ENCODE measurements around the gene CAMK1D.

The CAMK1D gene

GRCh38 chr10:12556039-12556438 lies 206.7 kb downstream of the CAMK1D start:
- DNase-seq (ENCODE audit: low read depth in 2 of 2), result no peak

- DNase-seq (ENCODE audit: low read depth in 2 of 2), result no peak
Measured at GRCh38 chr10:12559578-12560178, 210.3 kb downstream of the CAMK1D start.

- no peak for DNase-seq (ENCODE audit: low read depth in 2 of 2)
Measured at GRCh38 chr10:12561307-12561706, 212.0 kb downstream of the CAMK1D start.

GRCh38 chr10:12561720-12562119 lies 212.4 kb downstream of the CAMK1D start:
- no peak for DNase-seq (ENCODE audit: low read depth in 2 of 2)

- DNase-seq (ENCODE audit: low read depth in 2 of 2), result no peak
Measured at GRCh38 chr10:12563489-12563888, 214.1 kb downstream of the CAMK1D start.

- DNase-seq (ENCODE audit: low read depth in 2 of 2), result no peak
Measured at GRCh38 chr10:12564173-12564572, 214.8 kb downstream of the CAMK1D start.

- DNase-seq (ENCODE audit: low read depth in 2 of 2), result peak; percentile 57 to 61
Measured at GRCh38 chr10:12566161-12567115, 217.1 kb downstream of the CAMK1D start.

- no peak for DNase-seq (ENCODE audit: low read depth in 2 of 2)
Measured at GRCh38 chr10:12568391-12569009, 219.2 kb downstream of the CAMK1D start.

- DNase-seq (ENCODE audit: low read depth in 2 of 2), result no peak
Measured at GRCh38 chr10:12572281-12572680, 222.9 kb downstream of the CAMK1D start.

GRCh38 chr10:12577610-12578009 lies 228.3 kb downstream of the CAMK1D start:
- DNase-seq (ENCODE audit: low read depth in 2 of 2), result no peak

GRCh38 chr10:12579954-12580858 lies 230.9 kb downstream of the CAMK1D start:
- no peak for DNase-seq (ENCODE audit: low read depth in 2 of 2)

GRCh38 chr10:12583891-12584595 lies 234.7 kb downstream of the CAMK1D start:
- DNase-seq (ENCODE audit: low read depth in 2 of 2), result no peak

GRCh38 chr10:12586741-12587140 lies 237.4 kb downstream of the CAMK1D start:
- no peak for DNase-seq (ENCODE audit: low read depth in 2 of 2)

GRCh38 chr10:12587451-12587888 lies 238.1 kb downstream of the CAMK1D start:
- no peak for DNase-seq (ENCODE audit: low read depth in 2 of 2)

GRCh38 chr10:12588091-12588860 lies 238.9 kb downstream of the CAMK1D start:
- no peak for DNase-seq (ENCODE audit: low read depth in 2 of 2)

GRCh38 chr10:12589291-12589690 lies 239.9 kb downstream of the CAMK1D start:
- no peak for DNase-seq (ENCODE audit: low read depth in 2 of 2)

- no peak for DNase-seq (ENCODE audit: low read depth in 2 of 2)
Measured at GRCh38 chr10:12589791-12590190, 240.4 kb downstream of the CAMK1D start.

- DNase-seq (ENCODE audit: low read depth in 2 of 2), result no peak
Measured at GRCh38 chr10:12590675-12591659, 241.6 kb downstream of the CAMK1D start.

- no peak for DNase-seq (ENCODE audit: low read depth in 2 of 2)
Measured at GRCh38 chr10:12592967-12593366, 243.6 kb downstream of the CAMK1D start.

All from fibroblast of skin of left quadriceps (primary cell).